HG03103 (cell line): Measurements from ENCODE around the gene IGF2BP3.
"Not testable (repeated sequence)": the region's sequence is repeated elsewhere in the genome, so short reads cannot be mapped to it uniquely, and the experiment has no call there.

Experiments used
- ATAC-seq: cut with Tn5 transposase; IDR thresholded peaks from one replicate; pipeline ENCODE4 v1.9.1; 2021; ENCODE audit warnings: low read depth; ENCODE audit not compliant: unreplicated experiment

IGF2BP3 gene

GRCh38 chr7:23431702-23432199 is 38.5 kb downstream of the IGF2BP3 start:
- no peak for ATAC-seq

- no peak for ATAC-seq
These were observed 39.4 kb downstream of the IGF2BP3 start for GRCh38 chr7:23430893-23431259.

- no peak for ATAC-seq
These were observed 43.4 kb downstream of the IGF2BP3 start for GRCh38 chr7:23426876-23427275.

GRCh38 chr7:23422909-23423308 is 47.4 kb downstream of the IGF2BP3 start:
- ATAC-seq = no peak

GRCh38 chr7:23422384-23422783 is 47.9 kb downstream of the IGF2BP3 start:
- no peak for ATAC-seq

- no peak for ATAC-seq
These were observed 50.4 kb downstream of the IGF2BP3 start for GRCh38 chr7:23419845-23420244.

- ATAC-seq = no peak
These were observed 51.1 kb downstream of the IGF2BP3 start for GRCh38 chr7:23419160-23419559.

GRCh38 chr7:23418046-23418445 is 52.2 kb downstream of the IGF2BP3 start:
- no peak for ATAC-seq

GRCh38 chr7:23415198-23415597 is 55.1 kb downstream of the IGF2BP3 start:
- no peak for ATAC-seq

- ATAC-seq = peak; percentile 74
These were observed 59.7 kb downstream of the IGF2BP3 start for GRCh38 chr7:23410446-23411183.

GRCh38 chr7:23406564-23406963 is 63.7 kb downstream of the IGF2BP3 start:
- ATAC-seq = not testable (repeated sequence)

- no peak for ATAC-seq
These were observed 65.1 kb downstream of the IGF2BP3 start for GRCh38 chr7:23405240-23405618.

GRCh38 chr7:23404546-23405239 is 65.6 kb downstream of the IGF2BP3 start:
- ATAC-seq = no peak

- ATAC-seq = no peak
These were observed 66.3 kb downstream of the IGF2BP3 start for GRCh38 chr7:23403970-23404369.

GRCh38 chr7:23398090-23398489 is 72.2 kb downstream of the IGF2BP3 start:
- not testable (repeated sequence) for ATAC-seq

- ATAC-seq = no peak
These were observed 73.0 kb downstream of the IGF2BP3 start for GRCh38 chr7:23397241-23397640.

GRCh38 chr7:23396222-23397015 is 73.9 kb downstream of the IGF2BP3 start:
- no peak for ATAC-seq

- ATAC-seq = no peak
These were observed 75.7 kb downstream of the IGF2BP3 start for GRCh38 chr7:23394488-23395171.

- no peak for ATAC-seq
These were observed 76.7 kb downstream of the IGF2BP3 start for GRCh38 chr7:23393636-23394035.

GRCh38 chr7:23389701-23390100 is 80.6 kb downstream of the IGF2BP3 start:
- ATAC-seq = no peak

GRCh38 chr7:23387583-23387982 is 82.7 kb downstream of the IGF2BP3 start:
- no peak for ATAC-seq
